VCaP (cell line): ENCODE results near the gene PREP.

Source experiments
- H3K27ac ChIP-seq: fragments of 450-650 bp; 2 replicates; pipeline ENCODE4 v1.5.1; 2017
- TF ChIP-seq, protein P1 (sequence below): fragments of 450-650 bp; conservative IDR thresholded peaks from 2 replicates; pipeline ENCODE4 v1.5.1; 2017; ENCODE audit warnings: mild to moderate bottlenecking, moderate library complexity

The PREP gene

DNA sequence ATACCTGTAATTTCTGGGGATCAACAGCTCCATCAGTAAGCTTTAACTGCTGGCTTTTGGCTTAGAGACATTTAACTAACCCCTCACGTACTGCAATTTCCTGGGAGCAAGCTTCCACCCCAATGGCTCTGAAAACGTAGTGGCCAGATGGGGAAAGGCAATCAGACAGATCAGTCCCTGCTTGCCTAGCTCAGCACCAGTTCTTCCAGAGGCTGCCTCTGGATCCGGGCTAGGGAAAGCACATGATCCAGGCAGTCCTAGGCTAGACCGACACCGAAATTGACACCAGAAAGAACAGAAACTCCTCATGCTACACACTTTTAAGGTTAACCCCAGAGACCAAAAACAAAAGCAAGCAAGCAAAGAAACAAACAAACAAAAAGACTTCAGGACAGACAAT, 13.3 kb downstream of the PREP start:
- H3K27ac ChIP-seq: no peak overlapping the region
- TF ChIP-seq, protein P1, sequence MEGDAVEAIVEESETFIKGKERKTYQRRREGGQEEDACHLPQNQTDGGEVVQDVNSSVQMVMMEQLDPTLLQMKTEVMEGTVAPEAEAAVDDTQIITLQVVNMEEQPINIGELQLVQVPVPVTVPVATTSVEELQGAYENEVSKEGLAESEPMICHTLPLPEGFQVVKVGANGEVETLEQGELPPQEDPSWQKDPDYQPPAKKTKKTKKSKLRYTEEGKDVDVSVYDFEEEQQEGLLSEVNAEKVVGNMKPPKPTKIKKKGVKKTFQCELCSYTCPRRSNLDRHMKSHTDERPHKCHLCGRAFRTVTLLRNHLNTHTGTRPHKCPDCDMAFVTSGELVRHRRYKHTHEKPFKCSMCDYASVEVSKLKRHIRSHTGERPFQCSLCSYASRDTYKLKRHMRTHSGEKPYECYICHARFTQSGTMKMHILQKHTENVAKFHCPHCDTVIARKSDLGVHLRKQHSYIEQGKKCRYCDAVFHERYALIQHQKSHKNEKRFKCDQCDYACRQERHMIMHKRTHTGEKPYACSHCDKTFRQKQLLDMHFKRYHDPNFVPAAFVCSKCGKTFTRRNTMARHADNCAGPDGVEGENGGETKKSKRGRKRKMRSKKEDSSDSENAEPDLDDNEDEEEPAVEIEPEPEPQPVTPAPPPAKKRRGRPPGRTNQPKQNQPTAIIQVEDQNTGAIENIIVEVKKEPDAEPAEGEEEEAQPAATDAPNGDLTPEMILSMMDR: no peak

DNA sequence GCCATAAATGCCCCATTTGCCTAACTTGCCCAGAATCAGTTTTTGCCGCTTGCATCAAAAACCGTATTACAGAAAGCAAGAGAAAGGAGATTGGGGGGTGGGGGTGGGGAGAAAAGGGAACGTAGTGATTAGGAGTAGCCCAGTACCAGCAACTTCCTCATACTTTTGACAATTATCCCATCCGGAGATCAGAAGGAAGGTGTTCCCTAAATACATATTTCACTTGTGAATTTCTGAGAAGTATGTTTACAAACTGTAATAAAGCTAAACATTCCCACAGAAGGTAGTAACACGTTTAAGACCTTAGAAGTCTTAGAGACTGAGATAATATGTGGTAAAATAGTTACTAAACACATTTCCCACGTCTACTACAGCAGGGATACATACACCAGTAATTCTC, 14.5 kb downstream of the PREP start:
- H3K27ac ChIP-seq: no peak overlapping the region
- TF ChIP-seq, protein P1: no peak

DNA sequence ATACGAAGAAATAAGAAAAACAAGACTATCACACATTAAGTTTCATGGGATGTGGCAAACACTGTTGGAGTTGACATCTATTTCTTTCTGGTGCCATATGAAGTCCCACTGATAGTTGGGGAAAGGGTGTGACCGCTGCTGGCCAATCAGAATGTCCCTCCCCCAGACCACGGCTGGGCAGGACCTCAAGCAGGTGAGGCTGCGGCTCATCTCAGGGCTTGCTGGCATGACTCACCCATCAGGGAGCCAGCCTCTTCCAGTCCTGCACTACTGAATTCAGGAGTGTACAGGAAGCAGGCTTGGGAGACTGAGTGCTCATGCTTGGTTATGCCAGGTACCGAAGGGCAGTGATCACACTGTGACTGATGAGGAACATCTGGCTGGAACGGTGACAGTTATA, 18.9 kb downstream of the PREP start:
- TF ChIP-seq, protein P1: no peak
- H3K27ac ChIP-seq: no peak overlapping the region

DNA sequence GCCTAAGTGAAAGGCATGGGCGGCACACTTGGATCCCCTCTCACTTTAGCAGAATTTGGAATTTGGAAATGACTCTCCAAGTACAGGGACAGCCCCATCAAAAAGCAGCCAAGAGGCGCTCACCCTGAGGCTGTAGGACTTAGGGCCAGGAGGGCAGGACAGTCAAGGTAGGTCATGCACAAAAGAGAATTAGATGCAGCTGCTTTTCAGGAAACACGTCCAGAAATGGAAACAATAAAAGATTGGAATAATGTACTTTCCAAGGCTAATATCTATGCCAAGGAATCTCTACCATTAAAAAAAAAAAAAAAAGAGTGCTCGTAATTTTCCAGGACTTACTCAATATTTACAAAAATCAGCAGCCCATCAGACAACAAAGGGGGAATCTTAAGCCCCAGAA, 19.9 kb downstream of the PREP start:
- TF ChIP-seq, protein P1: no peak
- H3K27ac ChIP-seq: no peak overlapping the region

DNA sequence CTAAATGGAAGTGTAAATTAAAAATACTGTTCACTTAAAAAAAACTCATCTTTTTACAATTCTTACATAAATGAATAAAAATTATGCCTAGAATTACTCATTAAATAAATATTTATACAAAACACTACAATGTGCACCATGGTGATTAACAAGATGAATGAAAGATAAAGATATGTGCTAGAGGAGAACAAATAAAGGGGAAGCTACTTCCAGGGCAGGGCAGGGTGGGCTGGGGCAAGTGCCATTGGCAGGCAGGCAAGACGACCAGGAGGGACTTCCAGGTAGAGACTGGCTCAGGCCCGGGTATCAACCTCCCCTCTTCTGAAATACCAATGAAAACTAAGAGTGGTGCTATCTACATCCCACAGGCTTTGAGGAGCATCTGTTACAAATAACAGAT, 20.4 kb downstream of the PREP start:
- TF ChIP-seq, protein P1: no peak
- no peak overlapping the region for H3K27ac ChIP-seq

DNA sequence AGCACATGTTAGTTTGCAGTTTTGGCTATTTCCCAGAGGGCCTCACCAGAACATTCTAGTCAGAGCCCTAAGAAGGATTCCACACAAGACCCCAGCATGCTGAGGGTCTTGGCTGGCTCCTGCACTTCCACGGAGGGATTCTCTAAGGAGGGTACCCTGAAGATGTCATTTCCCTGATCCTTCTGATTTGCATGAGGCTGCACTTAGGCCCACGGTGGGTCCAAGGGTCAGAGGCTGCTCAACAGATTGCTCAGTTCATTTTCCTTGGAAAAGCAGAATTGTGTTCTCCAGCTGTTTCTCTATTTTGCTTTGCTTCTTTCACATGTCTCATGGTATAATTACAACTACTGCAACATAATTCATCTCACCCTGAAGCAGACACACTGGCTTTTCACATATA, 22.2 kb downstream of the PREP start:
- no peak overlapping the region for H3K27ac ChIP-seq
- TF ChIP-seq, protein P1: no peak

DNA sequence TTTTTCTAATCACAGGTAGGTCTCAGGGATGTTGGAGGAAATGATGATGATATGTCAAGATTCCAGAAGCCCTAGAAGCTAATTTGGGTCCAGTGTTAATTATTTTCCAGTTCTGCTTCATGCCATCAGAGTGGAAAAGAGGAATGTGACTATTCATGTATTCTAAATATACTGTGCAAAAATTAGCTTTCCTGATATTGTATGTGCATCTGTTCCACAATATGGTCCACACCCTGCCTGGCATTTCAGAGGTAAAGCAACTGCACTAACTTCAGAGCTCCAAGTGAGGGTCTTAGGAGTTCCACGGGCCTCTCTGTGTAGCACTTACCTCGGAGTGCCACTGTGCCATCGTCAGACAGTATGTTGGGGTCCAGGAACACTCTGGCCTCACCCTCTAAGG, 27.1 kb downstream of the PREP start:
- TF ChIP-seq, protein P1: no peak
- no peak overlapping the region for H3K27ac ChIP-seq

DNA sequence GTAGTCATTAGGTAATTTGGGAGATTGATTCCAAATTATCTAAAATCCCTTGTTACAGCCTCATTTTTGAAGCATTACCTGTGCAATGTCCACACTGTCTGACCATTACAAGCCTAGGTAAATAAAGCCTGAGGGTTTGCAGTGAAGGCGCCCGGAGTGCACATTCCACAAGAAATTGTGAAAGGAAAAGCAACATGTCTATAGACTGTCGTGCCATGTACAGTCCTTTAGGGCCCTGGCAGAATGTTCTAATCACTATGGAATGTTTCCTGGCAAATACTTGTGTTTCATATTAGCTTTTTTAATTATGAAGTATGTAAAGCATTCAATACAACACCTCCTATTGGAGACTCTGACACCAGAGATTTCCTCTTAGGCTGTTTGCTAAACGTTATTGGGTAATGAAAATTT, 28.9 kb downstream of the PREP start:
- TF ChIP-seq, protein P1: no peak
- H3K27ac ChIP-seq: no peak overlapping the region
